K562 (cell line): Measurements from ENCODE around the gene MAP2K6. TPM values are rescaled to one million over a fixed set of nuclear protein-coding genes. Genes with fewer than 3 reads are reported as not detected.

Experiments used
- ATAC-seq: fragments of 200-7000 bp; cut with Tn5 transposase; 3 replicates; pipeline ENCODE4 v1.9.1; 2020; ENCODE audit warnings: moderate library complexity
- Bru-seq: library from RNA; stranded (reverse); fragments of 400-500 nt; gene quantifications from one replicate; lab custom pipeline; 2021; lab: Mats Ljungman, UMichigan
- BruChase-seq, 2 experiments: library from RNA; stranded (reverse); fragments of 400-500 nt; gene quantifications; one replicate each; lab custom pipeline; 2021; lab: Mats Ljungman, UMichigan
- BruUV-seq: library from RNA; stranded (reverse); fragments of 400-500 nt; replicated peaks from 2 replicates; lab custom pipeline; 2021; lab: Mats Ljungman, UMichigan
- CTCF ChIA-PET: fragments of 300-600 bp; formaldehyde crosslinking; extraction: SDS; loops from one replicate; lab custom pipeline; 2021; ENCODE audit warnings: low intra/inter-chr PET ratio; lab: Yijun Ruan, JAX
- POLR2A ChIA-PET: fragments of 300-600, 350-650 bp; sonication (Branson Sonifier 250); formaldehyde crosslinking; extraction: SDS; loops from one replicate; lab custom pipeline; 2021; ENCODE audit warnings: antibody characterized with exemption, inconsistent platforms; lab: Yijun Ruan, JAX
- DNase-seq, 4 experiments: peaks; one replicate each; pipeline versions ENCODE4 v3.0.0 to v3.0.0-alpha.2; 2011 to 2018; ENCODE audit warnings: low spot score in 3 of 4, mixed read lengths in 3 of 4; ENCODE audit errors: extremely low read depth in 1 of 4
- FAIRE-seq: peaks from 2 replicates; lab custom pipeline; 2011; peaks lifted over from hg19 to GRCh38; lab: Jason Lieb, UNC
- H2AFZ ChIP-seq: 2 replicates; pipeline ENCODE4 v1.6.0; 2011; ENCODE audit warnings: low read depth, low read length, control low read depth, inconsistent platforms
- H3K27ac ChIP-seq: fragments of 200-600 bp; 3 replicates; pipeline ENCODE4 v1.8.0; 2011; ENCODE audit warnings: low read depth, mild to moderate bottlenecking, control low read depth, inconsistent platforms, low read length, moderate library complexity, mixed read lengths; ENCODE audit errors: extremely low read depth
- H3K27me3 ChIP-seq, 2 experiments: fragments of 300-600 bp in 1 of 2; 2 replicates in 1 of 2; 3 replicates in 1 of 2; pipeline versions ENCODE4 v1.6.0 to v1.8.0; 2011; ENCODE audit warnings: inconsistent platforms in 2 of 2, low read length in 2 of 2, mild to moderate bottlenecking in 1 of 2, mixed read lengths in 1 of 2, moderate library complexity in 1 of 2; ENCODE audit not compliant: control insufficient read depth in 2 of 2, insufficient read depth in 2 of 2
- H3K36me3 ChIP-seq: fragments of 300-600 bp; 3 replicates; pipeline ENCODE4 v1.8.0; 2011; ENCODE audit warnings: mild to moderate bottlenecking, low read length, inconsistent platforms; ENCODE audit not compliant: control insufficient read depth, insufficient read depth
- H3K4me1 ChIP-seq, 2 experiments: fragments of 200-600 bp in 1 of 2; replicated peaks in 1 of 2; 2 replicates in 1 of 2; 3 replicates in 1 of 2; pipeline versions ENCODE4 v1.5.1 to v1.8.0; 2011; ENCODE audit warnings: inconsistent platforms in 2 of 2, low read length in 2 of 2, mild to moderate bottlenecking in 1 of 2, mixed read lengths in 1 of 2, moderate library complexity in 1 of 2; ENCODE audit not compliant: control insufficient read depth in 2 of 2, insufficient read depth in 2 of 2
- H3K4me2 ChIP-seq: 2 replicates; pipeline ENCODE4 v1.6.1; 2011; ENCODE audit warnings: low read length, control low read depth, inconsistent platforms, mixed read lengths; ENCODE audit not compliant: insufficient read depth
- H3K4me3 ChIP-seq: fragments of 200-600 bp; sonication (generic), shearing (Covaris generic); 2 replicates; pipeline ENCODE4 v1.5.1; 2016; ENCODE audit warnings: control low read depth, inconsistent platforms
- H3K79me2 ChIP-seq: fragments of 200-600 bp; 3 replicates; pipeline ENCODE4 v1.8.0; 2011; ENCODE audit warnings: low read length, inconsistent platforms; ENCODE audit not compliant: control insufficient read depth, insufficient read depth
- H3K9ac ChIP-seq, 2 experiments: 2 replicates each; pipeline versions ENCODE4 v1.6.0 to v1.6.1; 2011; ENCODE audit warnings: low read depth in 2 of 2, low read length in 2 of 2, control low read depth in 1 of 2, inconsistent platforms in 1 of 2, mild to moderate bottlenecking in 1 of 2, mixed read lengths in 1 of 2; ENCODE audit not compliant: insufficient read depth in 1 of 2
- H3K9me1 ChIP-seq: one replicate; pipeline ENCODE4 v1.6.0; 2011; ENCODE audit warnings: inconsistent platforms, mild to moderate bottlenecking, low read length, moderate library complexity; ENCODE audit not compliant: control insufficient read depth, insufficient read depth
- H3K9me3 ChIP-seq: replicated peaks from 2 replicates; pipeline ENCODE4 v1.5.1; 2011; ENCODE audit warnings: low read depth, low read length, inconsistent platforms; ENCODE audit not compliant: control insufficient read depth, insufficient read depth
- H4K20me1 ChIP-seq: replicated peaks from 2 replicates; pipeline ENCODE4 v1.6.1; 2011; ENCODE audit warnings: low read length, inconsistent platforms, mixed read lengths; ENCODE audit not compliant: control insufficient read depth, insufficient read depth
- AFF1 ChIP-seq, 2 experiments: fragments of 450-650 bp; IDR thresholded peaks; 2 replicates each; pipeline ENCODE4 v1.6.1; 2018; ENCODE audit warnings: mild to moderate bottlenecking in 2 of 2, low read depth in 1 of 2; ENCODE audit not compliant: partially characterized antibody in 2 of 2
- TFE3 ChIP-seq: fragments of 450-650 bp; formaldehyde crosslinking; IDR thresholded peaks from 2 replicates; pipeline ENCODE4 v1.4.0; 2020; ENCODE audit warnings: mild to moderate bottlenecking, mixed read lengths
- USF2 ChIP-seq: sonication (generic); formaldehyde crosslinking; IDR thresholded peaks from 2 replicates; pipeline ENCODE4 v1.5.0; 2020; ENCODE audit warnings: missing genetic modification reagents
- WGBS: fragments of 100-300 bp; shearing (Covaris generic); methylation state at CpG from one replicate; pipeline ENCODE4 v1.1.6; 2016; ENCODE audit warnings: low coverage, mixed read lengths; ENCODE audit not compliant: insufficient coverage; ENCODE audit errors: missing lambda C conversion rate; 5-methylcytosine and 5-hydroxymethylcytosine counted together
- in situ Hi-C: fragments of 300-500 bp; cut with MboI; formaldehyde crosslinking; loops from 4 replicates; pipeline ENCODE4 v1.15.0; 2018; ENCODE audit warnings: inconsistent platforms, mixed read lengths
- intact Hi-C: fragments of 100-400 bp; cut with micrococcal nuclease; formaldehyde crosslinking; loops from 2 replicates; pipeline ENCODE4 v1.14.2; 2022
- long read RNA-seq, 3 experiments: library from polyadenylated mRNA in 2 of 3; library from RNA in 1 of 3; unstranded in 2 of 3; stranded (forward) in 1 of 3; transcript quantifications; one replicate each; pipeline ENCODE4 v2.0.0, GENCODE V29; 2019 to 2022
- polyA minus RNA-seq, 3 experiments: library from RNA; depleted of rRNA, polyadenylated mRNA; stranded (reverse); fragments of >200 nt; gene quantifications; 2 replicates each; pipeline ENCODE4 v1.2.3, GENCODE V29; 2011
- polyA plus RNA-seq, 8 experiments: library from polyadenylated mRNA; depleted of rRNA in 4 of 8; stranded (reverse) in 5 of 8; unstranded in 3 of 8; fragments of >200 nt; fragmentation: Nextera tagmentation in 2 of 8; fragmentation: Illumina TruSeq in 1 of 8; extraction: Ambion mirVana in 2 of 8; extraction: Trizol in 1 of 8; gene quantifications; 2 replicates each; pipeline versions ENCODE4 v1.2.1 to v1.2.3, GENCODE V29; 2011 to 2014; ENCODE audit warnings: inconsistent platforms in 1 of 8, missing spikeins in 1 of 8
- total RNA-seq, 7 experiments: library from RNA; depleted of rRNA in 6 of 7; stranded (reverse); fragments of >200 nt in 6 of 7; fragmentation: Illumina TruSeq in 2 of 7; extraction: Trizol in 2 of 7; gene quantifications; 2 replicates each; pipeline versions ENCODE4 v1.2.1 to v1.2.3, GENCODE V29; 2011 to 2021; ENCODE audit warnings: low replicate concordance in 1 of 7

Gene MAP2K6
- total RNA-seq (2011; cell fraction: chromatin; rRNA removed; ENCODE audit: low replicate concordance) = not detected in 2 replicates
- total RNA-seq (2011; cell fraction: nucleolus; rRNA removed) = not detected in 2 replicates
- total RNA-seq (2011; cell fraction: nucleoplasm; rRNA removed) = not detected in 2 replicates
- total RNA-seq (2014; rRNA removed) = not detected in 2 replicates
- not detected in 2 replicates for total RNA-seq (2014; rRNA removed; fragmentation: Illumina TruSeq; extraction: Trizol)
- total RNA-seq (2015; rRNA removed; fragmentation: Illumina TruSeq; extraction: Trizol) = 0.07 TPM in 1 of 2 replicates, not detected in the other
- 0.13 and 0.18 TPM in 2 replicates for total RNA-seq (2021)
- not detected in 2 replicates for polyA plus RNA-seq (2011; rRNA removed)
- not detected in 2 replicates for polyA plus RNA-seq (2011; cell fraction: cytosol; rRNA removed)
- polyA plus RNA-seq (2011; cell fraction: nucleus; rRNA removed) = not detected in 2 replicates
- 0.08 TPM in 1 of 2 replicates, not detected in the other for polyA plus RNA-seq (2012)
- not detected in 2 replicates for polyA plus RNA-seq (2014; fragmentation: Illumina TruSeq; extraction: Trizol)
- not detected for polyA plus RNA-seq (2014; fragmentation: Nextera tagmentation; extraction: Ambion mirVana)
- not detected in 2 replicates for polyA plus RNA-seq (2014; rRNA removed)
- polyA minus RNA-seq (2011; rRNA and poly(A)+ RNA removed) = not detected in 2 replicates
- polyA minus RNA-seq (2011; cell fraction: cytosol; rRNA and poly(A)+ RNA removed) = 0.09 TPM in 1 of 2 replicates, not detected in the other
- polyA minus RNA-seq (2011; cell fraction: nucleus; rRNA and poly(A)+ RNA removed) = under 0.01 TPM in 1 of 2 replicates, not detected in the other
- percentile 6 among the genes with signal in this experiment for Bru-seq, nascent RNA
- BruChase-seq, experiment 1, labeled RNA remaining after a 2-hour chase = percentile 7 among the genes with signal in this experiment
- percentile 5 among the genes with signal in this experiment for BruChase-seq, experiment 2, labeled RNA remaining after a 6-hour chase
- long read RNA-seq, experiment 1 = 0 reads
- long read RNA-seq, experiment 2 = 0 reads
- long read RNA-seq, experiment 3 = 0 reads

- H3K4me2 ChIP-seq = peak within 1 kb of the TSS; percentile 53
- H3K27me3 ChIP-seq = peaks cover 0 to 5% of the 10 kb centered on the region in 2 experiments; a peak in 1 of 5 replicates
- WGBS = 5% methylated on average over 27 of the region's 27 CpGs
- H2AFZ ChIP-seq = peak within 1 kb of the TSS; percentile 65
- H3K36me3 ChIP-seq = no peaks in the 10 kb centered on the region
- ChIA-PET CTCF (no interaction called here), POLR2A (no interaction called here)
- H3K4me1 ChIP-seq = no peaks in the 10 kb centered on the region; a peak in 1 of 5 replicates
- intact Hi-C loops = no loop called here
- H3K4me3 ChIP-seq = peak within 1 kb of the TSS; percentile 5; the same call in 1 of the 2 replicates
- no peaks in the 10 kb centered on the region for H3K9me1 ChIP-seq
- H4K20me1 ChIP-seq = no peaks in the 10 kb centered on the region
- H3K9me3 ChIP-seq = no peaks in the 10 kb centered on the region
- H3K9ac ChIP-seq = peak within 1 kb of the TSS in 1 of 2 experiments; percentile 68; a peak in 1 of 4 replicates
- H3K79me2 ChIP-seq = no peaks in the 10 kb centered on the region
- ATAC-seq (peak; percentile 94), DNase-seq (peak; percentile 15 to 40 (median 36)), FAIRE-seq (peak; percentile 82)
- H3K27ac ChIP-seq = no peak within 1 kb of the TSS
- no TSS peak for BruUV-seq
- in situ Hi-C loops = no loop called here
- TF ChIP-seq AFF1 (IDR thresholded peaks at IDR 0.05; ENCODE audit: low read depth in 1 of 2, partially characterized antibody in 2 of 2) (no peak), USF2 (CRISPR knock-in tag) (no peak), TFE3 (no peak)
Observed at GRCh38 chr17:69414408-69415274, at the start of gene MAP2K6. Gene MAP2K6 (plus strand): TSS chr17:69414697. CDS start chr17:69414985, 288 bp downstream.
